Gastrocnemius medialis (tissue), 4 donors: ENCODE measurements around the gene CACNA1A. TPM values are rescaled to one million over a fixed set of nuclear protein-coding genes. Genes with fewer than 3 reads are reported as not detected.

ENCODE experiments used
- ATAC-seq, 2 donors: fragments of 150-250 bp; one replicate each; pipeline ENCODE4 v1.9.1; 2016
- DNase-seq, 2 donors: peaks; one replicate each; pipeline ENCODE4 v3.0.0-alpha.2; 2019
- H3K27ac ChIP-seq, 4 donors: fragments of 200-600 bp; sonication (generic); 1 replicate in 1 of 4; 2 replicates in 3 of 4; pipeline ENCODE4 v1.5.1; 2016 to 2018; ENCODE audit warnings: mild to moderate bottlenecking in 2 of 4, moderate library complexity in 1 of 4
- H3K27me3 ChIP-seq, 3 donors: fragments of 200-600 bp; sonication (generic) in 2 of 3; 1 replicate in 1 of 3; 2 replicates in 2 of 3; pipeline versions ENCODE4 v1.5.1 to v1.6.0; 2016 to 2019; ENCODE audit warnings: mild to moderate bottlenecking in 1 of 3, moderate library complexity in 1 of 3
- H3K36me3 ChIP-seq, 2 donors: fragments of 200-600 bp; sonication (generic) in 1 of 2; one replicate each; pipeline ENCODE4 v1.5.1; 2017 to 2018
- H3K4me1 ChIP-seq, 2 donors: fragments of 200-600 bp; sonication (generic) in 1 of 2; one replicate each; pipeline ENCODE4 v1.5.1; 2016 to 2017; ENCODE audit warnings: mild to moderate bottlenecking in 2 of 2
- H3K4me3 ChIP-seq, 4 donors: fragments of 200-600 bp; sonication (generic) in 3 of 4; 1 replicate in 1 of 4; 2 replicates in 3 of 4; pipeline ENCODE4 v1.5.1; 2016 to 2019; ENCODE audit warnings: mild to moderate bottlenecking in 2 of 4
- H3K9me3 ChIP-seq, 3 donors: fragments of 200-600 bp; sonication (generic) in 2 of 3; 1 replicate in 1 of 3; 2 replicates in 2 of 3; pipeline ENCODE4 v1.5.1; 2016 to 2019
- CTCF ChIP-seq, 5 experiments: fragments of 450-650 bp in 3 of 5; fragments of 200-600 bp in 2 of 5; sonication (generic) in 2 of 5; IDR thresholded peaks in 4 of 5; conservative IDR thresholded peaks in 1 of 5; 1 replicate in 4 of 5; 2 replicates in 1 of 5; pipeline ENCODE4 v1.5.1; 2016 to 2019; ENCODE audit warnings: antibody characterized with exemption in 5 of 5, mild to moderate bottlenecking in 3 of 5, moderate library complexity in 3 of 5
- POLR2A ChIP-seq, 2 donors: fragments of 450-650 bp; IDR thresholded peaks; one replicate each; pipeline ENCODE4 v1.6.1; 2017; ENCODE audit warnings: antibody characterized with exemption in 2 of 2, mild to moderate bottlenecking in 2 of 2, moderate library complexity in 2 of 2
- in situ Hi-C, 4 donors: fragments of 200-750 bp; cut with MboI; loops; one replicate each; pipeline versions ENCODE4 v1.15.0 to v1.8.0; 2017; ENCODE audit warnings: low sequenced_read_pairs in 4 of 4
- intact Hi-C: fragments of 100-400 bp; cut with DNase I; formaldehyde crosslinking; loops from one replicate; pipeline ENCODE4 v1.15.1; 2023; ENCODE audit warnings: low total_unique reads
- total RNA-seq, 4 donors: library from RNA; depleted of rRNA; stranded (reverse); fragments of >200 nt; gene quantifications; one replicate each; pipeline versions ENCODE4 v1.1.0 to v1.2.3, GENCODE V29; 2016

The CACNA1A gene
- total RNA-seq, 4 donors from 2014 or later = 0.15 to 0.51 (median 0.33) TPM; not detected in 1

GRCh38 chr19:13163609-13164342, 342.5 kb downstream of the CACNA1A start:
- Histone ChIP-seq H3K4me3 (peak overlapping the region; percentile 52 to 65 (median 60)), H3K4me1 (peaks cover 14 to 26% of the 10 kb centered on the region in 2 donors), H3K36me3 (no peaks in the 10 kb centered on the region), H3K9me3 (no peaks in the 10 kb centered on the region), H3K27ac (peak overlapping the region; percentile 80 to 89 (median 88)), H3K27me3 (no peaks in the 10 kb centered on the region)
- DNase-seq = peak; percentile 42 to 54
- intact Hi-C loops = loop anchor here (1.0 kb wide), 1 partner anchor 45 kb away; the partner anchor contains the start of gene NACC1
- ATAC-seq = peak; percentile 25 to 37
- in situ Hi-C loops = no loop called here
- no peak for TF ChIP-seq CTCF (IDR thresholded peaks at IDR 0.05 in 4 of 5, conservative IDR thresholded peaks at IDR 0.05 in 1 of 5)
- TF ChIP-seq POLR2A (IDR thresholded peaks at IDR 0.05) = no peak

- TF ChIP-seq POLR2A (IDR thresholded peaks at IDR 0.05) = peak; percentile 38 to 57
- TF ChIP-seq CTCF (IDR thresholded peaks at IDR 0.05 in 4 of 5, conservative IDR thresholded peaks at IDR 0.05 in 1 of 5) = no peak
- in situ Hi-C loops = no loop called here
- H3K4me3 ChIP-seq = peak overlapping the region; percentile 52 to 65 (median 60)
These were observed 343.3 kb downstream of the CACNA1A start for GRCh38 chr19:13162724-13163608.

GRCh38 chr19:13160557-13160956, 345.7 kb downstream of the CACNA1A start:
- Histone ChIP-seq H3K36me3 (no peaks in the 10 kb centered on the region), H3K27me3 (peaks cover 0 to 5% (median 4%) of the 10 kb centered on the region in 3 donors), H3K4me3 (no peak overlapping the region), H3K27ac (no peak overlapping the region), H3K9me3 (no peaks in the 10 kb centered on the region), H3K4me1 (peaks cover 23 to 26% of the 10 kb centered on the region in 2 donors)
- in situ Hi-C loops = no loop called here
- TF ChIP-seq POLR2A (IDR thresholded peaks at IDR 0.05) (no peak), CTCF (IDR thresholded peaks at IDR 0.05 in 4 of 5, conservative IDR thresholded peaks at IDR 0.05 in 1 of 5) (no peak)
- intact Hi-C loops = no loop called here
- DNase-seq (no peak), ATAC-seq (no peak)

More at GRCh38 chr19:13162724-13163608, 343.3 kb downstream of the CACNA1A start:
- ATAC-seq (peak; percentile 95 to 96), DNase-seq (peak; percentile 95 to 97)
- H3K27ac ChIP-seq = peak overlapping the region; percentile 80 to 89 (median 88)
- intact Hi-C loops = loop anchor here (1.0 kb wide), 1 partner anchor 45 kb away; the partner anchor contains the start of gene NACC1
- H3K27me3 ChIP-seq = no peaks in the 10 kb centered on the region
- H3K4me1 ChIP-seq = peaks cover 14 to 26% of the 10 kb centered on the region in 2 donors
- H3K9me3 ChIP-seq = no peaks in the 10 kb centered on the region
- H3K36me3 ChIP-seq = no peaks in the 10 kb centered on the region

GRCh38 chr19:13159713-13160112, 346.6 kb downstream of the CACNA1A start:
- Histone ChIP-seq H3K9me3 (no peaks in the 10 kb centered on the region), H3K4me1 (peaks cover 22 to 32% of the 10 kb centered on the region in 2 donors), H3K36me3 (no peaks in the 10 kb centered on the region), H3K27ac (no peak overlapping the region), H3K4me3 (no peak overlapping the region), H3K27me3 (peaks cover 0 to 11% (median 11%) of the 10 kb centered on the region in 3 donors)
- no peak for TF ChIP-seq POLR2A (IDR thresholded peaks at IDR 0.05)
- TF ChIP-seq CTCF (IDR thresholded peaks at IDR 0.05 in 4 of 5, conservative IDR thresholded peaks at IDR 0.05 in 1 of 5) = no peak
- intact Hi-C loops = no loop called here
- DNase-seq = no peak
- no peak for ATAC-seq
- in situ Hi-C loops = no loop called here
